SIG-M5 treated with dmso at 0.1 percent for 504 hours (cell line): Measurements from ENCODE around the gene MIPOL1.
A peak's percentile ranks its signal among the peaks of the same experiment; 100 is the strongest.
"Not testable (repeated sequence)": the region's sequence is repeated elsewhere in the genome, so short reads cannot be mapped to it uniquely, and the experiment has no call there.

Experiments
- DNase-seq: peaks from one replicate; lab custom pipeline; 2025; ENCODE audit not compliant: unreplicated experiment; lab: John Stamatoyannopoulos, UW

The MIPOL1 gene

GRCh38 chr14:37232907-37233481 lies 35.3 kb downstream of the MIPOL1 start:
- peak; percentile 42 for DNase-seq

GRCh38 chr14:37234222-37234621 lies 36.5 kb downstream of the MIPOL1 start:
- no peak for DNase-seq

DNA sequence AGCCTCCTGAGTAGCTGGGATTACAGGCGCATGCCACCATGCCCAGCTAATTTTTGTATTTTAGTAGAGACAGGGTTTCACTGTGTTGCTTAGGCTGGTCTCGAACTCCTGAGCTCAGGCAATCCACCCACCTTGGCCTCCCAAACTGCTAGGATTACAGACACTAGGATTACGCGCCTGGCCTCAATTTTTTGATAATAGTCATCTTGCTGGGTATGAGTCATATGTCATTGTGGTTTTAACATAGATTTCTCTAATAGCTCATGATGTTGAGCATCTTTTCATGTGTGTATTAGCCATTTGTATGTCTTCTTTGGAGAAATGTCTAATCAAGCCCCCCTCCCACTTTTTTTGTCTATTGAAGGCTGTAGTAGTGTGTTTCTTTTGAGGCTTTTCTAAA lies 38.3 kb downstream of the MIPOL1 start:
- DNase-seq = not testable (repeated sequence)

GRCh38 chr14:37237094-37237493 lies 39.4 kb downstream of the MIPOL1 start:
- DNase-seq = no peak

DNA sequence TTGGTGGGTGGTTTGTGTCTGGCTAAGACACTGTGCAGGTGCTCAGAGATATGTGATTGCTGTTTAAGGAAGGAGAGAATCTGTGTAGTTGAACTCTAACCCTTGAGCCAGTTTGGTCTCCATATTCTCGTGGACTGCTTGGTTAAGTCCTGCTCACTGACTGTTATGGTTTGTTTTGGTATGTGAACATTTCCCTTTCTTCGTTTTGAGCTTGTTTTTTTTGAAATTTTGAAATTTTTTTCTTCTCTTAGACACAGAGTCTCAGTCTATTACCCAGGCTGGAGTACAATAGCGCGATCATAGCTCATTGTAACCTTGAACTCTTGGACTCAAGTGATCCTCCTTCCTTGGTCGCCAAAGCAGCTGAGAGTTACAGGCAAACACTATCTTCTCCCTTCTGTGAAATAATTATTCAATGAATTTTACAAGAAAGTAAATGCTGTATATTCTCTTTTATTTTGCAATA lies 40.0 kb downstream of the MIPOL1 start:
- no peak for DNase-seq

DNA sequence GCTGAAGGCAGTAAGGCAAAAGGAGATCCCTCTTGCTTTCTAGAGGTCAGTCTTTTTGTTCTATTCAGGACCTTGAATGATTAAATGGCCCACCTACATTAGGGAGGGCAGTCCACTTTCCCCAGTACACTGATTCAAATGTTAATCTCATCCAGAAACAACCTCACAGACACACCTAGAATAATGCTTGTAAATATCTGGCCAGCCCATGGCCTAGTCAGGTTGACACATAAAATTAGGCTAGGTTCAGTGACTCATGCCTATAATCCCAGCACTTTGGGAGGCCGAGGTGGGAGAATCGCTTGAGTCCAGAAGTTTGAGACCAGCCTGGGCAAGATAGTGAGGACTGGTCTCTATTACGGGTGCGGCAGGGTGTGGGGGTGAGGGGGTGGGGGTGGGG lies 43.5 kb downstream of the MIPOL1 start:
- no peak for DNase-seq

- DNase-seq = peak; percentile 65
Observed at GRCh38 chr14:37246427-37246829, 48.7 kb downstream of the MIPOL1 start.

DNA sequence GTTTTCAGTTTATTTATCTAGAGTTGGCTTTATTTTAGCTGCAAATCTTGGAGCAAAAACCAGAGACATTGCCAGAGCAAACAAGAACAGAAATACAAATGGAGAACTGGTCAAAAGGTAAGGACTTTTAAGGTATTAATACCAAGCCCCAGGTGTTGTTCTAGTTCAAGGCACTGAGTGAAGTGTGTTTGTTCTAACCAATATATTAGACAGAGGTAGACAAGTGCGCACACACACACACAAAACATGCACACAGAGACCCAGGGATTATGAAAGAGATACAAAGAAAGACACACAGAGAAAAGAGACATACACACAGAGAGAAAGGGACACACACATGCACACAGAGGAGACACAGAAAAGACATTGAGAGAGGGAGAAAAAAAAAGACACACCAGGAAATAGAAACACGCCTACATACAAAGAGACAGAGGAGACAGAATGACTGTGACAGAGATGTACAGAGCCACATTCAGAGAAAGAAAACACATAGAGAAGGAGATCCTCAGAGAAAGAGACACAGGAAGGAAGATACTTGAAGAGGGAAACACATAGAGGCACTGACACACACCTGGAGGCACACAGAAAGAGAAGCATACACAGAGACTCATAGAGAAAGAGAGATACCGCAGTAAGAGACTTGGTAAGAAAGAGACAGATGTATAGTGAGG lies 50.2 kb downstream of the MIPOL1 start:
- no peak for DNase-seq

DNA sequence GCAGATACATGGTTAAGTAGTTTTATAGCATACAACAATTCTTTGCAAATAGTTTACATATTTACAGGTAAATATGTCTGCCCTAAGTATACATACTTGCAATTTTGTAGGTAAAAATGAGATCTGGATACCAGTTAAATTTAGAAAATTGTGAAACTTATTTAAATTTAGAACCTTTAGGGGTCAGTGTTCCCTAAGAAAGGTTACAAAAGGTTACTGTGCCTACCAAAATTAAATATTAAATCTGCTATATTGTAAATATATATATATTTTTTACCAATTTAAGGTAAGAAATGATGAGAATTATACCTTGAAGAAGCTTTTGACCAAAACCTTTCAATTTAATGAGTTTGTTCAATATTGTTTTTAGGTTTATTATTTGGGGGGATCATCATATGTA lies 54.0 kb downstream of the MIPOL1 start:
- no peak for DNase-seq

GRCh38 chr14:37252434-37252833 lies 54.7 kb downstream of the MIPOL1 start:
- DNase-seq = no peak

DNA sequence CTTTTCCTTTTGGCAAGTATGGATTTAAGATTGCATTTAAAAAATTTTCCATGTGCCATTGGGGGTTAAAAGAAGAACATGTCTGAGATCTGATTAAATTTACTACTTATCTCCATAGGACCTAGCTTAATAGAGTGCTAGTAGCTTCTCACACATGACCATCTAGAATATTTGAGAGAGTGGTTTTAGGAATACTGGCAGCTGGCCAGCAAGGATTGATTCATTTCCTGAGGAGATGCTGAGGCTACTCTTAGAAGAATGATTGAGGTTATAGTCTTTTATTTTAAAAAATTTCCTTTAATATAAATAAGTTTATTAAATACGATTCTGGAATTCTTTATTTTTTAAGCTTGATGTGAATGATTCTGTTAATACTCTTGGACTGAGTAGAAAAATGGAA lies 56.2 kb downstream of the MIPOL1 start:
- no peak for DNase-seq

GRCh38 chr14:37254411-37254947 lies 56.7 kb downstream of the MIPOL1 start:
- DNase-seq = no peak

DNA sequence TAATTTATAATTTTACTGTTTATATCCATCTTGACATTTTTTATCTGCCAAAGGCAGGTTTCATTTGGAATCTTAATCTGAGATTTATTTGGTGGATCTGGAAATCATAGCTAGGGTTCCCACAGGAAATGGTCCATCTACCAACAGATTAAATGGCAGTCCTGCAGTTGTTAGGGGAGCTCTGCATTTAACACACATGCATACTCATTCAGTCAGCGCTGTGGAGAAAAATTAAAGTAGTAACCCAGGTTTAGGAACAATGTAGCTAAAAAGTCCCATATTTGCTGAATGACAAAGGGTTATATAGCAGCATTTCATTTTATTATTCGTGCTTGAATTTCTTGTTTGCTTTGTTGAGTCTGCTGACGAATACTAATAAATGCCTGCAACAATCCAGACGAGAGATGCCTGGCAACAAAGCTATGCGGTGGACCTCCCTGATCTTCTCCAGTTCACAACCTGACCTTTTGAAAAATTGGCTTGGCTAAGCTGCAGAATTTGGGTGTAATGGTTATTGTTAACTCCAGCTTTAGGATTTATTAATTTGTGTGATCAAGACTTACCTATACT lies 59.8 kb downstream of the MIPOL1 start:
- no peak for DNase-seq

DNA sequence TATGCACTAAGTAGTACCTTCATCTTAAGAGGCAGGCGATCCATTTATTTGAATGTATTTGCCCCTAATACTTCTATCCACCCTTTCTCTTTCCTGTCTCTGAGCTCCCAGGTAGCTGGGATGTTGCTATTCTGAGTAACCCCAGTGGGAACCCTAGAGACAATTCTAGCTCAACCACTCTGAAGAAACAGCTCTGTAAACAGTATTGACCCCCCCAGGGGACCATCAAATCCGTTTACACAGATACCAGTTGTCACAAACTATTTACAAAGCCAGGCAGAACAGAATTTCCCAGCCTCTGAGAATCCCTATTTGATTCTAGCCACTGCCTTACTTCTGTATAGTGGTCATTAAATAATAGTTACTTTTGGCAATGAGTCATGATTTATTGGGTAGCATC lies 64.9 kb downstream of the MIPOL1 start:
- no peak for DNase-seq

- DNase-seq = no peak
Observed at GRCh38 chr14:37263656-37264236, 66.0 kb downstream of the MIPOL1 start.

- no peak for DNase-seq
Observed at GRCh38 chr14:37268788-37269187, 71.1 kb downstream of the MIPOL1 start.

DNA sequence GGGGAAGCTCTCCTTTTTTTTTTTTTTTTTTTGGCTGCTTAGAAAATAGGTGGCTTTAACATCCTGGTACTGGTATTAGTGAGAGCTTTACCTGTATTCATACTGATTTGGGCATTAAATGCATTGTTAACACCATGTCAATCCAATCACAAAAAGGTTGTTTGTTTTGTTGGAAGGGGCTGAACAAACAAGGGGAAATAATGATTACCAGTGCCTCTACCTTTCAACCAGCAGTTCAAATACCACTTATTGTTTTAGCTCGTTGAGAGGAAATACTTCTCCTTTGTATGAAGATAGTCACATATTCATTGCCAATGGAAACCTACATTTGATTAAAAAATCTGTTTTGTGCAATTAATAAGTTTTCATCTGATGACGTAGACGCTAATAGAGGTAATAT lies 72.9 kb downstream of the MIPOL1 start:
- no peak for DNase-seq

DNA sequence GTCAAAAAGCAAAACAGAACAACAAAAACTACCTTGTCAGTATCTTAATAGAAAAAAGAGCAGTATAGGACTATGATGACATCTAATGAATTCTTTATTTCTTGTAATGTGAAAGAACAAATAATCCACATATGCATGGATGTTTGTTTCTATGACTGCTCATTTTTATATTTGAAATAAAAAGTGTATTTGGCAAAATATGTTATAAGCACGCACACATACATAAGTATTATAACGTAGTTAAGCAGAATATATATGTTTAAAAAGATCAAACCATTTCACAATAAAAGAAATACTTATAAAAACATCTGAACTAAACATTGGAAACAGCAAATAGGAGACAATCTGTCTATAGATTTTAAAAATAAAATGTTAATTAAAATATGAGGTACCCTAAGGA lies 74.8 kb downstream of the MIPOL1 start:
- DNase-seq = no peak

DNA sequence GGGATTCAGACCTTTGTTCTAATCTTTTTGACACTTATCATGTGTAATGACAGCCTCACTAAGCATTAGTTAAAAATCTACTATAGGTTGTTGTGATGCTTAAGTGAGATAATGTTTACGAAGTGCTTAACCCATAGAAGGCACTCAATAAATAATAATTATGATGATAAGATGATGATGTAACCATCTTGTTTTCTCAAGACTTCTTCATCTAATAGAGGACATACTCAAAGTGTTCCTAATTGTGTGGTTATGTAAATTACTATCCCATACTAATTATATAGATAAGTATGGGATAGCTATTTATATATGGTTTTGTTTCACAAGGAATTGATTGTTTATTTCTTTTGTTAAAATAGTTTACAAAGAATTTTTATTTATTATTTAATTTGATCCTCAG lies 76.9 kb downstream of the MIPOL1 start:
- DNase-seq = no peak

DNA sequence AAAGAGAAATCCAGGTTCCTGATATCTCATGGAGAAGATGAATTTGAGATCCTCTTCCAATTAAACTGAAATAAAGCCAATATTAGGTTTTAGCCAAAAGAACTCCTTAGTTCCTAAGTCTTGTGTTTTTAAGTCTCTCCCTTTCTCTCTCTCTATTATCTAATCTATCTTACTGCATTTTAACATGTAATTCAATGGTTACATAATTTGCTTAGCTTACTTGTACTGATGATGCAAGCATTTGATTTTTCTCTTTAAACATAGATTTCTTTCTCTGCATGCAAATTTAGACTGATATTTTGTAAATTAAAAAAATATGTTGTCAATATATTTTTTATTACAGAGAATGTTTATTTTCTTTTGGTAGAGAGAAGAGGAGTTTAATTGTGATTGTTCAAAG lies 78.2 kb downstream of the MIPOL1 start:
- no peak for DNase-seq

- no peak for DNase-seq
Observed at GRCh38 chr14:37278636-37279538, 81.2 kb downstream of the MIPOL1 start.
